K562 (cell line): Measurements from ENCODE around the gene OR9A2.

Experiments used
- CEBPB ChIP-seq: fragments of 450-650 bp; IDR thresholded peaks from 2 replicates; pipeline ENCODE4 v1.6.1; 2016; ENCODE audit warnings: missing genetic modification characterization, missing compliant biosample characterization
- CTCF ChIP-seq, 3 experiments: IDR thresholded peaks in 2 of 3; conservative IDR thresholded peaks in 1 of 3; 2 replicates each; pipeline ENCODE4 v1.5.1; 2011 to 2012; ENCODE audit warnings: low read length in 3 of 3, mild to moderate bottlenecking in 3 of 3, control low read depth in 2 of 3, improper control_type of control experiment in 1 of 3, inconsistent platforms in 1 of 3, low read depth in 1 of 3, mixed read lengths in 1 of 3, moderate library complexity in 1 of 3; ENCODE audit not compliant: insufficient read depth in 2 of 3
- NRF1 ChIP-seq, 2 experiments: fragments of 450-650 bp; IDR thresholded peaks in 1 of 2; conservative IDR thresholded peaks in 1 of 2; 2 replicates each; pipeline ENCODE4 v1.6.1; 2014; ENCODE audit warnings: mild to moderate bottlenecking in 2 of 2
- ZNF609 ChIP-seq: sonication (generic); formaldehyde crosslinking; IDR thresholded peaks from 2 replicates; pipeline ENCODE4 v1.8.1; 2023; ENCODE audit warnings: missing genetic modification reagents, mild to moderate bottlenecking, borderline replicate concordance

DNA sequence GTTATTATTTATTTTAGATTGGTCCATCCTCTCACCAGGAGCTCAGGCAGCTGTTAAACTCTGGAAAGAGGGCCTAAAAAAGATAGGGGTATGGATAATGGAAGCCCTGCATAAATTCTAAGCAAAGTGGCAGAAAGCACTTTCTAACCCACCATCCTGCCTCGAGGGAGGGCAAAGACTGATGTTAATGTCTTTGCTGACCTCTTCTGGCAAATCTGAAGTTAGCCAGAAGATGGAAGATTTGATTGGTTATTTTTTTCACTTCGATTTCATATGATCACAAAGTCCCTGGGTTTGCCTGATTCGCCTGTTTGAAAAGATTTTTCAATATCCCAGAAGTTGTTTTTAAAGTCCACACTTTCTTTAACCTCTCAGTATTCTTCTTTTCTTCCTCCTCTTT is 24.8 kb downstream of the OR9A2 start:
- TF ChIP-seq CEBPB (tag) = no peak
- no peak for TF ChIP-seq ZNF609 (CRISPR knock-in tag)
- peak; percentile 69 to 91 (median 77) for TF ChIP-seq CTCF (IDR thresholded peaks at IDR 0.05 in 2 of 3, conservative IDR thresholded peaks at IDR 0.05 in 1 of 3; ENCODE audit: insufficient read depth in 2 of 3, low read depth in 1 of 3, low read length in 3 of 3)
- TF ChIP-seq NRF1 (conservative IDR thresholded peaks at IDR 0.05 in 1 of 2, IDR thresholded peaks at IDR 0.05 in 1 of 2) = no peak
